SK-N-SH (cell line): ENCODE data around the gene SCYGR3. TPM values are rescaled to one million over a fixed set of nuclear protein-coding genes. Genes with fewer than 3 reads are reported as not detected.

Experiments
- CTCF ChIA-PET: fragments of 300-600, 350-600 bp; formaldehyde crosslinking; extraction: SDS; loops from one replicate; lab custom pipeline; 2021; lab: Yijun Ruan, JAX
- POLR2A ChIA-PET: fragments of 350-600 bp; sonication (Branson Sonifier 250); formaldehyde crosslinking; extraction: SDS; loops from one replicate; lab custom pipeline; 2020; ENCODE audit warnings: antibody characterized with exemption, inconsistent platforms; lab: Yijun Ruan, JAX
- DNase-seq: peaks from one replicate; pipeline ENCODE4 v3.0.0; 2012
- H2AFZ ChIP-seq: fragments of 200-600 bp; sonication (generic); 2 replicates; pipeline ENCODE4 v1.8.1; 2016; ENCODE audit warnings: antibody characterized with exemption, mild to moderate bottlenecking, low read depth
- H3F3A ChIP-seq: fragments of 200-600 bp; sonication (generic); replicated peaks from 2 replicates; pipeline ENCODE3; 2016; ENCODE audit warnings: antibody characterized with exemption, mild to moderate bottlenecking; ENCODE audit not compliant: insufficient read depth
- H3K27ac ChIP-seq, 2 experiments: fragments of 200-500 bp in 1 of 2; fragments of 200-600 bp in 1 of 2; sonication (Bioruptor generic) in 1 of 2; sonication (generic), shearing (Covaris generic) in 1 of 2; 2 replicates each; pipeline versions ENCODE4 v1.5.1 to v1.6.1; 2014 to 2016; ENCODE audit warnings: low read depth in 2 of 2, inconsistent platforms in 1 of 2, low read length in 1 of 2, mild to moderate bottlenecking in 1 of 2, mixed read lengths in 1 of 2
- H3K27me3 ChIP-seq: fragments of 200-600 bp; sonication (generic), shearing (Covaris generic); 2 replicates; pipeline ENCODE4 v1.6.1; 2016; ENCODE audit warnings: mixed run types; ENCODE audit not compliant: insufficient read depth
- H3K36me3 ChIP-seq, 2 experiments: fragments of 200-500 bp in 1 of 2; fragments of 200-600 bp in 1 of 2; sonication (Bioruptor generic) in 1 of 2; sonication (generic) in 1 of 2; replicated peaks in 1 of 2; 2 replicates each; pipeline versions ENCODE3 to v1.5.1; 2014 to 2016; ENCODE audit warnings: low read length in 1 of 2, mild to moderate bottlenecking in 1 of 2; ENCODE audit not compliant: insufficient read depth in 2 of 2, control insufficient read depth in 1 of 2
- H3K4me1 ChIP-seq, 2 experiments: fragments of 200-500 bp in 1 of 2; fragments of 200-600 bp in 1 of 2; sonication (Bioruptor generic) in 1 of 2; sonication (generic), shearing (Covaris generic) in 1 of 2; 2 replicates each; pipeline versions ENCODE4 v1.5.1 to v1.6.1; 2014 to 2016; ENCODE audit warnings: low read depth in 1 of 2, low read length in 1 of 2, mixed run types in 1 of 2; ENCODE audit not compliant: insufficient read depth in 2 of 2, control insufficient read depth in 1 of 2
- H3K4me2 ChIP-seq: fragments of 200-600 bp; sonication (generic), shearing (Covaris generic); 2 replicates; pipeline ENCODE4 v1.6.1; 2017; ENCODE audit warnings: mixed run types
- H3K4me3 ChIP-seq, 2 experiments: fragments of 200-500 bp in 1 of 2; fragments of 200-600 bp in 1 of 2; sonication (Bioruptor generic) in 1 of 2; sonication (generic), shearing (Covaris generic) in 1 of 2; 2 replicates each; pipeline versions ENCODE4 v1.5.1 to v1.8.1; 2014 to 2016; ENCODE audit warnings: low read depth in 2 of 2, inconsistent platforms in 1 of 2, low read length in 1 of 2, mild to moderate bottlenecking in 1 of 2, mixed read lengths in 1 of 2, moderate library complexity in 1 of 2
- H3K79me2 ChIP-seq: fragments of 200-600 bp; sonication (generic); 2 replicates; pipeline ENCODE4 v1.8.1; 2017; ENCODE audit warnings: mild to moderate bottlenecking; ENCODE audit not compliant: insufficient read depth
- H3K9ac ChIP-seq: fragments of 200-600 bp; sonication (generic); 2 replicates; pipeline ENCODE4 v1.6.1; 2017; ENCODE audit warnings: mixed run types
- H3K9me2 ChIP-seq: fragments of 200-600 bp; sonication (generic); 2 replicates; pipeline ENCODE4 v1.6.1; 2017; ENCODE audit warnings: mixed run types
- H3K9me3 ChIP-seq: fragments of 200-600 bp; sonication (generic); 2 replicates; pipeline ENCODE4 v1.6.1; 2017; ENCODE audit warnings: mixed run types, mild to moderate bottlenecking, moderate library complexity
- H4K20me1 ChIP-seq: fragments of 200-600 bp; sonication (generic); 2 replicates; pipeline ENCODE4 v1.6.1; 2017; ENCODE audit warnings: mild to moderate bottlenecking, mixed run types; ENCODE audit not compliant: insufficient read depth
- EP300 ChIP-seq, 2 experiments: IDR thresholded peaks; 2 replicates each; pipeline versions ENCODE4 v1.4.0 to v1.6.1; 2012; ENCODE audit warnings: borderline replicate concordance in 1 of 2, low read depth in 1 of 2, low read length in 1 of 2
- EZH2phosphoT487 ChIP-seq: fragments of 200-600 bp; sonication (generic); IDR thresholded peaks from 2 replicates; pipeline ENCODE4 v1.6.1; 2017; ENCODE audit warnings: low read depth, mixed run types, mild to moderate bottlenecking, antibody characterized with exemption, moderate library complexity, borderline replicate concordance
- FOSL2 ChIP-seq: IDR thresholded peaks from 2 replicates; pipeline ENCODE4 v1.4.0; 2012; ENCODE audit warnings: low read depth, mild to moderate bottlenecking, moderate library complexity, borderline replicate concordance
- FOXM1 ChIP-seq: IDR thresholded peaks from 2 replicates; pipeline ENCODE4 v1.4.0; 2012; ENCODE audit warnings: low read depth, mild to moderate bottlenecking
- GATA2 ChIP-seq: sonication (generic); formaldehyde crosslinking; IDR thresholded peaks from 2 replicates; pipeline ENCODE4 v1.5.0; 2020; ENCODE audit warnings: mild to moderate bottlenecking, missing genetic modification reagents
- MXI1 ChIP-seq: IDR thresholded peaks from 2 replicates; pipeline ENCODE4 v1.6.1; 2012; ENCODE audit warnings: mild to moderate bottlenecking, low read depth, low read length, improper control_type of control experiment
- NFIC ChIP-seq: IDR thresholded peaks from 2 replicates; pipeline ENCODE4 v1.4.0; 2012; ENCODE audit warnings: borderline replicate concordance
- POLR2AphosphoS5 ChIP-seq: IDR thresholded peaks from 2 replicates; pipeline ENCODE4 v1.6.1; 2012; ENCODE audit warnings: low read depth, low read length
- SIN3A ChIP-seq: IDR thresholded peaks from 2 replicates; pipeline ENCODE4 v1.6.1; 2012; ENCODE audit warnings: low read depth, mild to moderate bottlenecking, low read length, moderate library complexity, borderline replicate concordance
- SMC3 ChIP-seq: IDR thresholded peaks from 2 replicates; pipeline ENCODE4 v1.6.1; 2012; ENCODE audit warnings: low read depth, low read length, improper control_type of control experiment
- TCF12 ChIP-seq: IDR thresholded peaks from 2 replicates; pipeline ENCODE4 v1.4.0; 2012
- YY1 ChIP-seq: IDR thresholded peaks from 2 replicates; pipeline ENCODE4 v1.4.0; 2012; ENCODE audit warnings: low read depth, mild to moderate bottlenecking
- WGBS: methylation state at CpG from one replicate; pipeline ENCODE4 v1.1.6; 2017; ENCODE audit warnings: low lambda C conversion rate; 5-methylcytosine and 5-hydroxymethylcytosine counted together
- polyA plus RNA-seq, 3 experiments: library from polyadenylated mRNA; depleted of rRNA; stranded (reverse); fragments of >200 nt; gene quantifications; 2 replicates each; pipeline ENCODE4 v1.2.3, GENCODE V29; 2012
- TF ChIP-seq, protein P1 (sequence below): IDR thresholded peaks from 2 replicates; pipeline ENCODE4; 2012
- TF ChIP-seq, protein P2 (sequence below): fragments of 150-350 bp; IDR thresholded peaks from 2 replicates; pipeline ENCODE4 v1.6.1; 2016; ENCODE audit warnings: mild to moderate bottlenecking, low read depth, low read length
- TF ChIP-seq, protein P3 (sequence below): fragments of 200-600 bp; sonication (generic); IDR thresholded peaks from 2 replicates; pipeline ENCODE4 v1.6.1; 2017; ENCODE audit warnings: antibody characterized with exemption, mild to moderate bottlenecking, moderate library complexity
- TF ChIP-seq, protein P4 (sequence below): IDR thresholded peaks from 2 replicates; pipeline ENCODE4 v1.4.0; 2012; ENCODE audit warnings: low read depth, borderline replicate concordance

The SCYGR3 gene
- polyA plus RNA-seq, 1 of the 3 experiments (the other 2 are of a cell fraction) = not detected

DNA sequence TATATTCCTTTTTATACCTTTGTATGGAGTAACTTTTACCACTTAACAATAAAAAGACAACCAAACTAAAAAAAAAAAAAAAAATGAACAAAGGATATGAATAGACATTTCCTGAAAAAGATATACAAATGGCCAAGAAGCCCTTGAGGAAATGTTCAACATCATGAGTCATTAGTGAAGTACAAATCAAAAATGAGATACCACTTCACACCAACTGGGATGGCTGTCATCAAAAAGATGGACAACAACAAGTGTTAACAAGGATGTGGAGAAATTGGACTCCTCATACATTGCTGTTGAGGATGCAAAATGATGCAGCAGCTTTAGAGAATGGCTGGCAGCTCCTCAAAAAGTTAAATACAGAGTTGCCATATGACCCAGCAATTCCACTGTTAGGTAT lies 38.5 kb downstream of the SCYGR3 start (continued):
- TF ChIP-seq, protein P1, sequence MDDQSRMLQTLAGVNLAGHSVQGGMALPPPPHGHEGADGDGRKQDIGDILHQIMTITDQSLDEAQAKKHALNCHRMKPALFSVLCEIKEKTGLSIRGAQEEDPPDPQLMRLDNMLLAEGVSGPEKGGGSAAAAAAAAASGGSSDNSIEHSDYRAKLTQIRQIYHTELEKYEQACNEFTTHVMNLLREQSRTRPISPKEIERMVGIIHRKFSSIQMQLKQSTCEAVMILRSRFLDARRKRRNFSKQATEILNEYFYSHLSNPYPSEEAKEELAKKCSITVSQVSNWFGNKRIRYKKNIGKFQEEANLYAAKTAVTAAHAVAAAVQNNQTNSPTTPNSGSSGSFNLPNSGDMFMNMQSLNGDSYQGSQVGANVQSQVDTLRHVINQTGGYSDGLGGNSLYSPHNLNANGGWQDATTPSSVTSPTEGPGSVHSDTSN = no peak
- TF ChIP-seq TCF12 (no peak), EZH2phosphoT487 (no peak), SMC3 (no peak), MXI1 (no peak), EP300 (IDR thresholded peaks at IDR 0.05; ENCODE audit: borderline replicate concordance in 1 of 2, low read depth in 1 of 2, low read length in 1 of 2) (no peak)
- TF ChIP-seq, protein P2, sequence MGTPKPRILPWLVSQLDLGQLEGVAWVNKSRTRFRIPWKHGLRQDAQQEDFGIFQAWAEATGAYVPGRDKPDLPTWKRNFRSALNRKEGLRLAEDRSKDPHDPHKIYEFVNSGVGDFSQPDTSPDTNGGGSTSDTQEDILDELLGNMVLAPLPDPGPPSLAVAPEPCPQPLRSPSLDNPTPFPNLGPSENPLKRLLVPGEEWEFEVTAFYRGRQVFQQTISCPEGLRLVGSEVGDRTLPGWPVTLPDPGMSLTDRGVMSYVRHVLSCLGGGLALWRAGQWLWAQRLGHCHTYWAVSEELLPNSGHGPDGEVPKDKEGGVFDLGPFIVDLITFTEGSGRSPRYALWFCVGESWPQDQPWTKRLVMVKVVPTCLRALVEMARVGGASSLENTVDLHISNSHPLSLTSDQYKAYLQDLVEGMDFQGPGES = no peak

DNA sequence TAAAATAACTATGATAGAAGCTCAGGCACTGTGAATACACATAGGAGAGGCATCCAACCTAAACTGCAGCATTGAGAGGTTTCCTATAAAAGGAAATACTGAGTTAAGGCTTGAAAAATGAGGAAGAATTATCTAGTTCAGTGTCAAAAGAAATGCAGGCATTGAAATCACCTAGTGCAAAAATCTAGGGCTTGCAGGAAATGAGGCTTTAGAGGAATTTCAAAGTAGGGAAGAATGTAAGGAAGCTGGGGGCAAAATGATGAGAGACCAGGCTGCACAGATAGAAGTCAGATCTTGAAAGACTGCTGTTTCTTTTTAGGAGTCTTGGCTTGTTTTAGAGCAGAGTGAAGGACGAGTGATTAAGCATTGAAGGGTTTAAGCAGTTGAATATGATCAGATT lies 44.0 kb downstream of the SCYGR3 start:
- no peaks in the 10 kb centered on the region for H3K9me2 ChIP-seq
- H3K27me3 ChIP-seq = no peaks in the 10 kb centered on the region
- no peak overlapping the region for H3K4me2 ChIP-seq
- no peaks in the 10 kb centered on the region for H4K20me1 ChIP-seq
- no peaks in the 10 kb centered on the region for H3K4me1 ChIP-seq
- WGBS = 29% methylated on average over 1 of the region's 1 CpG
- H3K79me2 ChIP-seq = no peaks in the 10 kb centered on the region
- H3K36me3 ChIP-seq = peaks cover 0 to 4% of the 10 kb centered on the region in 2 experiments
- POLR2A ChIA-PET = no interaction called here
- no peak overlapping the region for H2AFZ ChIP-seq
- H3K9ac ChIP-seq = no peak overlapping the region
- H3K9me3 ChIP-seq = no peaks in the 10 kb centered on the region
- DNase-seq = no peak
- H3F3A ChIP-seq = peaks cover 8% of the 10 kb centered on the region
- TF ChIP-seq SIN3A = no peak
- TF ChIP-seq, protein P3, sequence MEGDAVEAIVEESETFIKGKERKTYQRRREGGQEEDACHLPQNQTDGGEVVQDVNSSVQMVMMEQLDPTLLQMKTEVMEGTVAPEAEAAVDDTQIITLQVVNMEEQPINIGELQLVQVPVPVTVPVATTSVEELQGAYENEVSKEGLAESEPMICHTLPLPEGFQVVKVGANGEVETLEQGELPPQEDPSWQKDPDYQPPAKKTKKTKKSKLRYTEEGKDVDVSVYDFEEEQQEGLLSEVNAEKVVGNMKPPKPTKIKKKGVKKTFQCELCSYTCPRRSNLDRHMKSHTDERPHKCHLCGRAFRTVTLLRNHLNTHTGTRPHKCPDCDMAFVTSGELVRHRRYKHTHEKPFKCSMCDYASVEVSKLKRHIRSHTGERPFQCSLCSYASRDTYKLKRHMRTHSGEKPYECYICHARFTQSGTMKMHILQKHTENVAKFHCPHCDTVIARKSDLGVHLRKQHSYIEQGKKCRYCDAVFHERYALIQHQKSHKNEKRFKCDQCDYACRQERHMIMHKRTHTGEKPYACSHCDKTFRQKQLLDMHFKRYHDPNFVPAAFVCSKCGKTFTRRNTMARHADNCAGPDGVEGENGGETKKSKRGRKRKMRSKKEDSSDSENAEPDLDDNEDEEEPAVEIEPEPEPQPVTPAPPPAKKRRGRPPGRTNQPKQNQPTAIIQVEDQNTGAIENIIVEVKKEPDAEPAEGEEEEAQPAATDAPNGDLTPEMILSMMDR = no peak
- no peak for TF ChIP-seq POLR2AphosphoS5
- no peak for TF ChIP-seq TCF12
- TF ChIP-seq FOSL2 = no peak
- TF ChIP-seq, protein P2 = no peak
- TF ChIP-seq EZH2phosphoT487 = no peak
- TF ChIP-seq, protein P4, sequence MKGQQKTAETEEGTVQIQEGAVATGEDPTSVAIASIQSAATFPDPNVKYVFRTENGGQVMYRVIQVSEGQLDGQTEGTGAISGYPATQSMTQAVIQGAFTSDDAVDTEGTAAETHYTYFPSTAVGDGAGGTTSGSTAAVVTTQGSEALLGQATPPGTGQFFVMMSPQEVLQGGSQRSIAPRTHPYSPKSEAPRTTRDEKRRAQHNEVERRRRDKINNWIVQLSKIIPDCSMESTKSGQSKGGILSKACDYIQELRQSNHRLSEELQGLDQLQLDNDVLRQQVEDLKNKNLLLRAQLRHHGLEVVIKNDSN = no peak
- no peak for TF ChIP-seq SMC3
- no peak for TF ChIP-seq GATA2 (CRISPR knock-in tag)
- no peak for TF ChIP-seq MXI1
- TF ChIP-seq YY1 = no peak
- TF ChIP-seq, protein P1 = no peak
- no peak for TF ChIP-seq NFIC
- no peak for TF ChIP-seq FOXM1
- H3K4me3 ChIP-seq = no peak overlapping the region
- CTCF ChIA-PET = interaction anchor here (0.8 to 1.0 kb wide), 2 partner anchors 60 to 87 kb away, joined by 3 read pairs; no protein-coding TSS in a partner anchor
- H3K27ac ChIP-seq = no peak overlapping the region
